Colon (tissue), 2 donors: ENCODE data around the gene CLEC4F.

ENCODE experiments used
- FAIRE-seq: peaks from 2 replicates; lab custom pipeline; 2012; peaks lifted over from hg19 to GRCh38; lab: Jason Lieb, UNC
- donor health status: control.
- donor health status: control.

Gene CLEC4F

GRCh38 chr2:70785137-70785911 lies 35.1 kb downstream of the CLEC4F start:
- no peak for FAIRE-seq

- FAIRE-seq, result no peak
These were observed 36.1 kb downstream of the CLEC4F start for GRCh38 chr2:70784320-70784719.

- FAIRE-seq, result no peak
These were observed 40.4 kb downstream of the CLEC4F start for GRCh38 chr2:70779911-70780545.

- no peak for FAIRE-seq
These were observed 40.9 kb downstream of the CLEC4F start for GRCh38 chr2:70779491-70779890.

- no peak for FAIRE-seq
These were observed 41.7 kb downstream of the CLEC4F start for GRCh38 chr2:70778676-70779075.

GRCh38 chr2:70777450-70777849 lies 42.9 kb downstream of the CLEC4F start:
- no peak for FAIRE-seq

- FAIRE-seq, result no peak
These were observed 44.1 kb downstream of the CLEC4F start for GRCh38 chr2:70776266-70776665.

GRCh38 chr2:70775141-70775540 lies 45.3 kb downstream of the CLEC4F start:
- FAIRE-seq, result no peak

- FAIRE-seq, result no peak
These were observed 47.8 kb downstream of the CLEC4F start for GRCh38 chr2:70772486-70773155.

- FAIRE-seq, result no peak
These were observed 49.0 kb downstream of the CLEC4F start for GRCh38 chr2:70771446-70771845.

GRCh38 chr2:70769450-70769849 lies 50.9 kb downstream of the CLEC4F start:
- no peak for FAIRE-seq

- no peak for FAIRE-seq
These were observed 51.8 kb downstream of the CLEC4F start for GRCh38 chr2:70768590-70769085.

- FAIRE-seq, result no peak
These were observed 52.5 kb downstream of the CLEC4F start, which contains the start of gene ADD2 for GRCh38 chr2:70767699-70768589. TSS of gene ADD2 (minus strand) at chr2:70768200. CDS start at chr2:70706408, 61,792 bp downstream.

- FAIRE-seq, result no peak
These were observed 53.2 kb downstream of the CLEC4F start for GRCh38 chr2:70767079-70767698.

- no peak for FAIRE-seq
These were observed 53.9 kb downstream of the CLEC4F start for GRCh38 chr2:70766357-70767078.

- no peak for FAIRE-seq
These were observed 54.9 kb downstream of the CLEC4F start for GRCh38 chr2:70765507-70765906.

- FAIRE-seq, result no peak
These were observed 61.0 kb downstream of the CLEC4F start for GRCh38 chr2:70759446-70759845.
